NCI-H524 (cell line): ENCODE measurements around the gene FKBP8.

Experiments
- DNase-seq, 2 experiments: peaks; one replicate each; lab custom pipeline; 2025; lab: John Stamatoyannopoulos, UW

The FKBP8 gene

GRCh38 chr19:18483119-18483890 is 60.1 kb downstream of the FKBP8 start:
- peak; percentile 75 to 87 for DNase-seq
